Lung (tissue), 12 donors: Measurements from ENCODE around the gene SPRYD3. TPM values are rescaled to one million over a fixed set of nuclear protein-coding genes. Genes with fewer than 3 reads are reported as not detected.
A peak's percentile ranks its signal among the peaks of the same experiment; 100 is the strongest.

ENCODE experiments used
- ATAC-seq: fragments of 200-7000 bp; cut with Tn5 transposase; one replicate; pipeline ENCODE4 v1.9.1; 2020; ENCODE audit warnings: moderate number of reproducible peaks; ENCODE audit not compliant: insufficient read depth, low FRiP score
- DNase-seq, 3 donors: peaks; one replicate each; pipeline ENCODE4 v3.0.0-alpha.2; 2013 to 2017
- H3K27ac ChIP-seq, 2 donors: one replicate each; pipeline ENCODE4 v1.5.1; 2013; ENCODE audit warnings: mild to moderate bottlenecking in 2 of 2, moderate library complexity in 2 of 2, control low read depth in 1 of 2, inconsistent platforms in 1 of 2, low read depth in 1 of 2, low read length in 1 of 2
- H3K27me3 ChIP-seq, 3 donors: one replicate each; pipeline ENCODE4 v1.5.1; 2013; ENCODE audit warnings: low read length in 2 of 3; ENCODE audit not compliant: control insufficient read depth in 3 of 3, insufficient read depth in 3 of 3
- H3K36me3 ChIP-seq, 4 donors: one replicate each; pipeline ENCODE4 v1.5.1; 2013; ENCODE audit warnings: low read length in 4 of 4, mild to moderate bottlenecking in 1 of 4, moderate library complexity in 1 of 4; ENCODE audit not compliant: control insufficient read depth in 4 of 4, insufficient read depth in 4 of 4
- H3K4me1 ChIP-seq, 5 donors: one replicate each; pipeline ENCODE4 v1.5.1; 2013; ENCODE audit warnings: low read length in 5 of 5, mild to moderate bottlenecking in 2 of 5, moderate library complexity in 1 of 5; ENCODE audit not compliant: control insufficient read depth in 5 of 5, insufficient read depth in 5 of 5
- H3K4me3 ChIP-seq: one replicate; pipeline ENCODE4 v1.5.1; 2013; ENCODE audit warnings: mild to moderate bottlenecking, control low read depth, moderate library complexity
- H3K9ac ChIP-seq, 2 donors: one replicate each; pipeline ENCODE4 v1.5.1; 2013; ENCODE audit warnings: low read length in 2 of 2, control low read depth in 1 of 2; ENCODE audit not compliant: insufficient read depth in 1 of 2
- H3K9me3 ChIP-seq, 4 donors: one replicate each; pipeline ENCODE4 v1.5.1; 2013; ENCODE audit warnings: low read length in 3 of 4, mild to moderate bottlenecking in 1 of 4, moderate library complexity in 1 of 4; ENCODE audit not compliant: control insufficient read depth in 4 of 4, insufficient read depth in 3 of 4
- CTCF ChIP-seq: IDR thresholded peaks from 2 replicates; pipeline ENCODE4 v1.5.1; 2012; ENCODE audit warnings: mild to moderate bottlenecking; ENCODE audit errors: control extremely low read depth, extremely low read depth
- WGBS, 2 donors: extraction: QIAGEN DNeasy Blood & Tissue Kit; methylation state at CpG; one replicate each; pipeline ENCODE4 v1.1.7; 2013; 5-methylcytosine and 5-hydroxymethylcytosine counted together
- polyA plus RNA-seq, 2 donors: library from polyadenylated mRNA; stranded (reverse); fragments of 200-250 nt; gene quantifications; one replicate each; pipeline ENCODE4 v1.2.1, GENCODE V29; 2013
- total RNA-seq, 2 donors: library from RNA; depleted of rRNA in 1 of 2; stranded (reverse); fragments of >200 nt in 1 of 2; gene quantifications; one replicate each; pipeline ENCODE4 v1.2.1, GENCODE V29; 2014 to 2021
- donor health status: control.
- donor health status: control.
- donor health status: Bipolar disorder and iron deficiency.
- donor health status: healthy.
- donor health status: DM: yes; HTN: yes; CAD: no.

Gene SPRYD3
- total and polyA plus RNA-seq, 4 donors: 17.1 to 60.2 (median 34.9) TPM

- no peaks in the 10 kb centered on the region for H3K9me3 ChIP-seq
- WGBS, 2 donors: 35 to 44% methylated on average over 6 of the region's 6 CpGs
- H3K4me1 ChIP-seq: peaks cover 15 to 78% (median 31%) of the 10 kb centered on the region in 5 donors
- DNase-seq (peak; percentile 92 to 96 (median 93)), ATAC-seq (no peak)
- TF ChIP-seq CTCF: no peak
- peaks cover 0 to 10% (median 3%) of the 10 kb centered on the region in 4 donors for H3K36me3 ChIP-seq
- H3K4me3 ChIP-seq: peak overlapping the region; percentile 73
- no peaks in the 10 kb centered on the region for H3K27me3 ChIP-seq
- peak overlapping the region in 1 of 2 donors; percentile 26 for H3K9ac ChIP-seq
- H3K27ac ChIP-seq: peak overlapping the region; percentile 89 to 96
Measured at GRCh38 chr12:53048780-53049401, 30.3 kb downstream of the SPRYD3 start.

- Histone ChIP-seq H3K27ac (peak overlapping the region; percentile 89 to 96), H3K36me3 (peaks cover 0 to 10% (median 3%) of the 10 kb centered on the region in 4 donors), H3K27me3 (no peaks in the 10 kb centered on the region), H3K9me3 (no peaks in the 10 kb centered on the region), H3K4me1 (peaks cover 15 to 72% (median 31%) of the 10 kb centered on the region in 5 donors), H3K9ac (peak overlapping the region; percentile 24 to 31), H3K4me3 (peak overlapping the region; percentile 44)
- ATAC-seq: no peak
- 36 to 69% methylated on average over 10 of the region's 10 CpGs for WGBS, 2 donors
- peak in 2 of 3 donors; percentile 65 for DNase-seq
- no peak for TF ChIP-seq CTCF
Measured at GRCh38 chr12:53048033-53048779, 31.0 kb downstream of the SPRYD3 start.

GRCh38 chr12:53047221-53048032 lies 31.8 kb downstream of the SPRYD3 start:
- DNase-seq (peak; percentile 94 to 95 (median 94)), ATAC-seq (peak; percentile 23)
- no peak for TF ChIP-seq CTCF
- Histone ChIP-seq H3K27me3 (no peaks in the 10 kb centered on the region), H3K4me3 (peak overlapping the region; percentile 44), H3K4me1 (peaks cover 12 to 65% (median 31%) of the 10 kb centered on the region in 5 donors), H3K9me3 (no peaks in the 10 kb centered on the region), H3K27ac (peak overlapping the region; percentile 89 to 97), H3K36me3 (peaks cover 0 to 10% (median 4%) of the 10 kb centered on the region in 4 donors), H3K9ac (peak overlapping the region in 1 of 2 donors; percentile 24)
- 0 to 1% methylated on average over 28 to 94 of the region's 94 CpGs for WGBS, 2 donors
